Erythroblast (primary cell): Measurements from ENCODE around the gene HENMT1.
A peak's percentile ranks its signal among the peaks of the same experiment; 100 is the strongest.
"Not testable (repeated sequence)": the region's sequence is repeated elsewhere in the genome, so short reads cannot be mapped to it uniquely, and the experiment has no call there.

Experiments used
- DNase-seq, 2 experiments: peaks; one replicate each; lab custom pipeline; 2025; lab: John Stamatoyannopoulos, UW
- GATA1 ChIP-seq: IDR thresholded peaks from 2 replicates; pipeline ENCODE4 v1.6.1; 2011; ENCODE audit warnings: low read depth, mild to moderate bottlenecking, control low read depth, low read length, moderate library complexity
- POLR2A ChIP-seq: IDR thresholded peaks from 2 replicates; pipeline ENCODE4 v1.6.1; 2011; ENCODE audit warnings: mild to moderate bottlenecking, low read length

Gene HENMT1

GRCh38 chr1:108691128-108691941, 30.4 kb upstream of the HENMT1 start:
- peak; percentile 76 to 80 for DNase-seq
- TF ChIP-seq GATA1 (no peak), POLR2A (no peak)

- peak; percentile 38 to 83 for DNase-seq
- TF ChIP-seq POLR2A: no peak
- TF ChIP-seq GATA1: no peak
Observed at GRCh38 chr1:108686614-108687313, 25.9 kb upstream of the HENMT1 start.

- no peak for DNase-seq
- TF ChIP-seq POLR2A (no peak), GATA1 (no peak)
Observed at GRCh38 chr1:108685529-108685928, 24.6 kb upstream of the HENMT1 start.

- not testable (repeated sequence) for DNase-seq
Observed at GRCh38 chr1:108681701-108682100, 20.8 kb upstream of the HENMT1 start.

GRCh38 chr1:108679586-108680213, 18.8 kb upstream of the HENMT1 start:
- TF ChIP-seq POLR2A (no peak), GATA1 (no peak)
- no peak for DNase-seq

GRCh38 chr1:108678706-108679105, 17.8 kb upstream of the HENMT1 start:
- DNase-seq: no peak
- TF ChIP-seq POLR2A (no peak), GATA1 (no peak)

- DNase-seq: no peak
- no peak for TF ChIP-seq GATA1
- no peak for TF ChIP-seq POLR2A
Observed at GRCh38 chr1:108671143-108671542, 10.2 kb upstream of the HENMT1 start.

GRCh38 chr1:108670131-108670773, 9.4 kb upstream of the HENMT1 start:
- no peak for DNase-seq
- TF ChIP-seq POLR2A (no peak), GATA1 (no peak)

- DNase-seq: no peak
- no peak for TF ChIP-seq GATA1
- TF ChIP-seq POLR2A: no peak
Observed at GRCh38 chr1:108669679-108670078, 8.8 kb upstream of the HENMT1 start.

GRCh38 chr1:108668777-108669176, 7.9 kb upstream of the HENMT1 start:
- TF ChIP-seq POLR2A (no peak), GATA1 (no peak)
- DNase-seq: no peak

GRCh38 chr1:108667422-108667821, 6.5 kb upstream of the HENMT1 start:
- DNase-seq: not testable (repeated sequence)

- no peak for DNase-seq
- no peak for TF ChIP-seq POLR2A
- no peak for TF ChIP-seq GATA1
Observed at GRCh38 chr1:108665771-108666170, 4.9 kb upstream of the HENMT1 start.

GRCh38 chr1:108665067-108665466, 4.2 kb upstream of the HENMT1 start:
- TF ChIP-seq GATA1: no peak
- TF ChIP-seq POLR2A: no peak
- DNase-seq: no peak

GRCh38 chr1:108664481-108664880, 3.6 kb upstream of the HENMT1 start:
- no peak for DNase-seq
- no peak for TF ChIP-seq POLR2A
- TF ChIP-seq GATA1: no peak
